K562 (cell line): ENCODE measurements around the gene CARS2.

Experiments used
- ARID2 ChIP-seq: fragments of 450-650 bp; IDR thresholded peaks from 2 replicates; pipeline ENCODE4 v1.6.1; 2017; ENCODE audit warnings: antibody characterized with exemption, mild to moderate bottlenecking
- ERF ChIP-seq: fragments of 450-650 bp; formaldehyde crosslinking; IDR thresholded peaks from 2 replicates; pipeline ENCODE4 v1.4.0; 2020; ENCODE audit warnings: mild to moderate bottlenecking, mixed read lengths
- MEF2D ChIP-seq: conservative IDR thresholded peaks from 2 replicates; pipeline ENCODE4 v1.6.1; 2016; ENCODE audit warnings: low read depth, missing genetic modification characterization, missing compliant biosample characterization
- RAD21 ChIP-seq, 2 experiments: fragments of 250-450 bp in 1 of 2; fragments of 450-650 bp in 1 of 2; sonication (Bioruptor Pico) in 1 of 2; formaldehyde crosslinking in 1 of 2; IDR thresholded peaks in 1 of 2; conservative IDR thresholded peaks in 1 of 2; 2 replicates each; pipeline versions ENCODE4 v1.4.0 to v1.8.0; 2020 to 2022; ENCODE audit warnings: mild to moderate bottlenecking in 2 of 2, moderate library complexity in 1 of 2
- RBBP5 ChIP-seq: fragments of 200-600 bp; sonication (generic); IDR thresholded peaks from 2 replicates; pipeline ENCODE4 v1.6.1; 2012; ENCODE audit warnings: borderline replicate concordance, mild to moderate bottlenecking, low read length, control low read depth, inconsistent platforms; ENCODE audit not compliant: insufficient read depth, poor library complexity, severe bottlenecking
- TF ChIP-seq, protein P1 (sequence below): sonication (generic); formaldehyde crosslinking; IDR thresholded peaks from 2 replicates; pipeline ENCODE4 v1.8.1; 2023; ENCODE audit warnings: mild to moderate bottlenecking, missing genetic modification reagents

DNA sequence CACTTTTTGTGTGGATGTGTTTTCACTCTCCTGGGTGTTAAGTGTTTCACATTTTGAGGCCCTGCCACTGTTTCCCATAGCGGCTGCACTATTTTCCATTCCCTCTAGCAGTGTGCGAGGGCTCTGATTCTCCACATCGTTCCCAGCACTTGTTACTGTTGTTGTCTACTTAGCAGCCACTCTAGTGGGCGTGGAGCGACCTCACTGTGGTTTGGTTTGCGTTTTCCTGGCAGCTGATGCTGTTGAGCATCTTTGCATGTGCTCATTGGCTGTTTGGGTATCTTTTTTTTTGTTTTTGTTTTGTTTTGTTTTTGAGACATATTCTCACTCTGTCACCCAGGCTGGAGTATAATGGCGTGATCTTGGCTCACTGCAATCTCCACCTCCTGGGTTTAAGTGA, 76.2 kb downstream of the CARS2 start:
- TF ChIP-seq, protein P1, sequence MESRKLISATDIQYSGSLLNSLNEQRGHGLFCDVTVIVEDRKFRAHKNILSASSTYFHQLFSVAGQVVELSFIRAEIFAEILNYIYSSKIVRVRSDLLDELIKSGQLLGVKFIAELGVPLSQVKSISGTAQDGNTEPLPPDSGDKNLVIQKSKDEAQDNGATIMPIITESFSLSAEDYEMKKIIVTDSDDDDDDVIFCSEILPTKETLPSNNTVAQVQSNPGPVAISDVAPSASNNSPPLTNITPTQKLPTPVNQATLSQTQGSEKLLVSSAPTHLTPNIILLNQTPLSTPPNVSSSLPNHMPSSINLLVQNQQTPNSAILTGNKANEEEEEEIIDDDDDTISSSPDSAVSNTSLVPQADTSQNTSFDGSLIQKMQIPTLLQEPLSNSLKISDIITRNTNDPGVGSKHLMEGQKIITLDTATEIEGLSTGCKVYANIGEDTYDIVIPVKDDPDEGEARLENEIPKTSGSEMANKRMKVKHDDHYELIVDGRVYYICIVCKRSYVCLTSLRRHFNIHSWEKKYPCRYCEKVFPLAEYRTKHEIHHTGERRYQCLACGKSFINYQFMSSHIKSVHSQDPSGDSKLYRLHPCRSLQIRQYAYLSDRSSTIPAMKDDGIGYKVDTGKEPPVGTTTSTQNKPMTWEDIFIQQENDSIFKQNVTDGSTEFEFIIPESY, result no peak
- no peak for TF ChIP-seq MEF2D (tag)
- TF ChIP-seq RBBP5, result no peak
- no peak for TF ChIP-seq RAD21 (CRISPR knock-in tag; conservative IDR thresholded peaks at IDR 0.05 in 1 of 2, IDR thresholded peaks at IDR 0.05 in 1 of 2)
- TF ChIP-seq ERF (CRISPR knock-in tag), result no peak
- no peak for TF ChIP-seq ARID2
